Upper lobe of left lung (tissue), 4 donors: ENCODE results near the gene RASAL2.

Experiments
- CTCF ChIP-seq, 6 experiments: fragments of 450-650 bp in 4 of 6; fragments of 200-600 bp in 2 of 6; sonication (generic) in 2 of 6; IDR thresholded peaks; one replicate each; pipeline ENCODE4 v1.5.1; 2016 to 2019; ENCODE audit warnings: antibody characterized with exemption in 6 of 6
- POLR2A ChIP-seq, 4 donors: fragments of 450-650 bp; IDR thresholded peaks; one replicate each; pipeline ENCODE4 v1.5.1; 2016 to 2017; ENCODE audit warnings: antibody characterized with exemption in 4 of 4, mild to moderate bottlenecking in 2 of 4

GRCh38 chr1:178442925-178443324, 349.0 kb downstream of the RASAL2 start:
- TF ChIP-seq CTCF (IDR thresholded peaks at IDR 0.05) (no peak), POLR2A (IDR thresholded peaks at IDR 0.05) (no peak)
